Right lung (tissue), 5 donors: ENCODE results near the gene GEMIN4. TPM values are rescaled to one million over a fixed set of nuclear protein-coding genes. Genes with fewer than 3 reads are reported as not detected.
"Not testable (repeated sequence)": the region's sequence is repeated elsewhere in the genome, so short reads cannot be mapped to it uniquely, and the experiment has no call there.

Experiments
- DNase-seq, 2 donors: peaks; one replicate each; pipeline ENCODE4 v3.0.0-alpha.2; 2013
- polyA plus RNA-seq, 5 donors: library from polyadenylated mRNA; unstranded; fragments of 120-200 nt; gene quantifications; one replicate each; pipeline versions ENCODE4 v1.2.1 to v1.2.3, GENCODE V29; 2013; ENCODE audit warnings: inconsistent platforms in 1 of 5, low replicate concordance in 1 of 5; ENCODE audit not compliant: insufficient read length in 5 of 5, insufficient read depth in 1 of 5

Gene GEMIN4
- polyA plus RNA-seq, 5 donors = 26.1 to 34.0 (median 29.6) TPM

DNA sequence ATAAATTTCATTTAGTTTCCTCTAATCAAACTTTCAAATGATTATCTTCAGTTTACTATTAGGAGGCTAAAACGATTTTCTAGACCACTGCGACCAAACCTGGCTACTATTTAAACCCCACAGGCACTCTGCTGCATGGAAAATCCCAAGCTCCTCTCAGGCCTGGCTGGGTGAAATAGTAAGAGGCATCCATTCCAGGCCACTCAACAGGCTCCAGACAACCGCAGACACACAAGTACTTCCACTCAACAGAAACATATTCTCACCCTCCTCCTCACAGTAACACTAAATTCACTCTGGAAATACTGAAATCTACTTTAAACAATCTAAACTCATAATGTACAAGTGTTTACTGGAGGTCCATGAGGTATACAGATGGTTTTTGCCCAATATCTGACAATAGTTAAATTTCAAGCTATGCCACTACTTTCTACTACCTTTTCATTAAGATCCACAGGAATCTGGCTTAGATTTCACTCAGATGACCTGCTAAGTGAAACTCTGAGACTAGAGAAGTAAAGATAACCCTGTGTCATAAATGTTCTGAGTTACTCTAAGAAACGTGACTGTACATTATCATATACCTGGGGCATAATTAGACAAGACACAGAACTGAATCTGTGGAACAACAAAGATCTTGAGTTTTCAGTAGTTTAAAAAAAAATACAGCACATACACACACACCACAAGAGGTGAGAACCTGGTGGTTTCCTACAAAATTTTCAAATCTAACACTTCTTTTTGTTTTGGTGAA lies 47.8 kb downstream of the GEMIN4 start:
- no peak for DNase-seq

DNA sequence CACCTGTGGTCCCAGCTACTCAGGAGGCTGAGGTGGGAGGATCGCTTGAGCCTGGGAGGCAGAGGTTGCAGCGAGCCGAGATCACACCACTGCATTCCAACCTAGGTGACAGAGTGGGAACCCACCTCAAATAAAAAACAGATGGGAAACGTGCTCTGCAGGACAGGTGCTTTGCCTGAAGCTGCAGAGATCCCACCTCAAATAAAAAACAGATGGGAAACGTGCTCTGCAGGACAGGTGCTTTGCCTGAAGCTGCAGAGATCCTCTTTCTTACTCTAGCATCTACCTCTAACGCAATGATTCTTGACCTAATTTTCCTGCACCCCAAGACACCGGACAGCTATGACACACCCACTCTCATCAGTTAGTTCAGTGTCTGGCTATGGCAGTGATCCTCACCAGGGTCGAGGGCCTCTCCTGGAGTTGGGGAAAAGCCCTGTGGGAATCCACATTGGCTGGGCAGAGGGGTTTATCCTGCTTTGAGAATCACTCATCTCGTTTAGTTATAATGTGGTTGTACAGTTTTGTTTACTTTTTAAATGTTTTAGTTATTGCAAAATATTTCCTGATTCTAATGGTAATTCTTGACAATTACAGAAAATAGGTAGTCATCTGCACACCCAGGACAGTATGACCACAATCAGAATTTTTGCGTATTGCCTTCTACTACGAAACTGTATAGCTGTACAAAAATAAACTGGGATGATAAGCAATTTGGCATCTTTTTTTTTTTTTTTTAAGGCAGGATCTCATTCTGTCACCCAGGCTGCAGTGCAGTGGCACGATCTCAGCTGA lies 48.8 kb downstream of the GEMIN4 start:
- DNase-seq = no peak

DNA sequence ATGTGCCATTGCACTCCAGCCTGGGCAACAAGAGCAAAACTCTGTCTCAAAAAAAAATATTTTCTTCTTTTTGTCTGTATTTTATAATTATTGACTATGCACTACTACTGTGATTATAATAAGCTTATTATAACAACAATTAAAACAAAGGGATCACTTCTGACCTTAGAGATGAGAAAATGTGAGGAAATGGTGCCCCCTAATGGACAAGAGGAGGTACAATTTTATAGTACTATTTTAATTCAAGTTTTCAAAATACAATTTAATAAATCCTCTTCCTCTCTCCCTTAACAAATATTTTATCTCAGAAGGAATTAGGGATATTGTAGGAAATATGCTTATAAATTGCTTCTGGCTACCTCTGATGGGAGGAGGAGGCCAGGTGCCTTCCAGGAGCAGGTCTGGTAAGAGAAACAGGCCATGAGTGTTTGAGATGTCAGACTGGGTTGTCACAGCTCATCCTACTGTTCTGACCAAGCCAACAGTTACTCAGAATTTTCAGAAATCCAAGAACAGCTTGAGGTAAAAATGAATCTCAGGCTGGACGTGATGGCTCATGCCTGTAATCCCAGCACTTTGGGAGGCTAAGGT lies 51.5 kb downstream of the GEMIN4 start:
- no peak for DNase-seq

DNA sequence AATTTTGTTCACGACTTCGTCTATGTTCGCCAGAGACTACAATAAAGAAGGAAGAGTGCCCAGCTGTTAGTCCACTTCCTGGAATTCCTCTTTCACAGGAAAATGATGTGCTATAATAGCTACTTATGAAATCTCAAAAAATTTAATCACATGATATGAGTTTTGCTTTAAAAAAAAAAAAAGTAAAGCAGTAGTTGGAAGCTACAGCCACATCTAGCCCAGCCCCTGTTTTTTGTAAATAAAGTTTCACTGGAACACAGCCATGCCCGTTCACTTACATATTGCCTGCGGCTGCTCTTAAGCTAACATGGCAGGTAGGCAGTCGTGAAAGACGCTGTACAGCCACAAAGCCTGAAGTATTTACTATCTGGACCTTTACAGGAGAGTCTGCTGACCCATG lies 52.7 kb downstream of the GEMIN4 start:
- DNase-seq = no peak

DNA sequence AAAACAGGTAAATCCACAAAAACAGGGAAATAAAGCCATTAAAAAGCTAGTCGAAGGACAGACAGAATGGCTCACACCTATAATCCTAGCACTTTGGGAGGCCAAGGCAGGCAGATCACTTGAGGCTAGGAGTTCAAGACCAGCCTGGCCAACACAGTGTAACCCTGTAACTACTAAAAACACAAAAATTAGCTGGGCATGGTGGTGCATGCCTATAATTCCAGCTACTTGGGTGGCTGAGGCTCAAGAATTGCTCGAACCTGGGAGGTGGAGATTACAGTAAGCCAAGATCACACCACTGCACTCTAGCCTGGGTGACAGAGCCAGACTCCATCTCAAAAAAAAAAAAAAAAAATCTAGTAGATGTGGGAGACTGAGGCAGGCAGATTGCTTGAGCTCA lies 54.0 kb downstream of the GEMIN4 start:
- not testable (repeated sequence) for DNase-seq

DNA sequence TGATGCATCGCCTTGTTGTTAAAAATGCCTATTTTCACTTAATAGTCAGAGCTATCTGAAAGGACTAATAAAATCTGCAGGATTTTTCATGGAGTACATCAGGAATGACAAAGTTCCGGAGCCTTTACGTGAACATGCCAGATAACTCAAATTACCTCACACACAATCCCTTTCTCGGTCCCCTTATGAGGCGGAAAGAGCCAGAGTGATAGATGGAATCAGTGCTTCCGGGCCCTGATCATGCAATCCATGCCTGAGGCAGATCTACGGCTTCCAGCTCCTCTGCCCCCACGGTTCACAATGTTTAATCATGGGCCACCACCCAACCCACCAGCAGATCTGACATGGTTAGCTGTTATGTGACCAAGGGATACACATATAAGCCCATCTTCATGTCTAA lies 54.4 kb downstream of the GEMIN4 start:
- no peak for DNase-seq

DNA sequence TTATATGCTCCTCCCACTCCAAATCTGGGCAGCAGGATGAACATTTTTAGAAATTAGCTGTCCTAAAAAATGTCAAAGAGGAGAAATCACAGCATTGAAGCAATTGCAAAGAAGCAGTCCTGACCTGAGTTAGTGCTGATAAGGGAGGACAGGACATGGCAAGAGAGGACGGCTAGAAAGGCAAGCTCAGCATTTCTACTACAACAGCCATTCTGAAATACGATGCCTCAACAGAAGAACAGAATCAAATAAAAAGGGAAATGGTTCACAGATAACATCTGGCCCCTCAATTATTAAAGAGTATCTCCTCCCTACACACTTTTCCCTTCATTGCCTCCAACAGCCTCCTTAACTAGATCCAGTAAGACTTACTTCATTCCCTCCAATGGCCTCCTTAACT lies 55.7 kb downstream of the GEMIN4 start:
- DNase-seq = no peak

Other genes with a start within 250 kb of the GEMIN4 start
- gene VPS53, start 37.4 kb downstream of the GEMIN4 start, polyA plus RNA-seq = 10 to 100 TPM; 27.6 to 35.8 (median 31.5) TPM
- gene TLCD3A, start 19.7 kb downstream of the GEMIN4 start, polyA plus RNA-seq = 10 to 100 TPM; 28.4 to 42.5 (median 33.0) TPM
- gene GLOD4, start 30.0 kb upstream of the GEMIN4 start, polyA plus RNA-seq = 10 to 100 TPM; 87.0 to 96.9 (median 89.0) TPM
- gene MRM3, start 30.1 kb upstream of the GEMIN4 start, polyA plus RNA-seq = 10 to 100 TPM; 12.8 to 17.5 (median 16.6) TPM
- gene NXN, start 227.5 kb upstream of the GEMIN4 start, polyA plus RNA-seq = 10 to 100 TPM; 42.3 to 63.5 (median 59.9) TPM
- gene TIMM22, start 244.9 kb upstream of the GEMIN4 start, polyA plus RNA-seq = 10 to 100 TPM; 14.4 to 16.8 (median 15.0) TPM